GM18508 (cell line): ENCODE data around the gene SPESP1.
"Not testable (repeated sequence)": the region's sequence is repeated elsewhere in the genome, so short reads cannot be mapped to it uniquely, and the experiment has no call there.

Experiments used
- ATAC-seq: cut with Tn5 transposase; IDR thresholded peaks from one replicate; pipeline ENCODE4 v1.9.1; 2021; ENCODE audit warnings: moderate number of reproducible peaks; ENCODE audit not compliant: insufficient read depth, unreplicated experiment

Gene SPESP1

GRCh38 chr15:68958597-68958996 lies 28.3 kb downstream of the SPESP1 start:
- no peak for ATAC-seq

DNA sequence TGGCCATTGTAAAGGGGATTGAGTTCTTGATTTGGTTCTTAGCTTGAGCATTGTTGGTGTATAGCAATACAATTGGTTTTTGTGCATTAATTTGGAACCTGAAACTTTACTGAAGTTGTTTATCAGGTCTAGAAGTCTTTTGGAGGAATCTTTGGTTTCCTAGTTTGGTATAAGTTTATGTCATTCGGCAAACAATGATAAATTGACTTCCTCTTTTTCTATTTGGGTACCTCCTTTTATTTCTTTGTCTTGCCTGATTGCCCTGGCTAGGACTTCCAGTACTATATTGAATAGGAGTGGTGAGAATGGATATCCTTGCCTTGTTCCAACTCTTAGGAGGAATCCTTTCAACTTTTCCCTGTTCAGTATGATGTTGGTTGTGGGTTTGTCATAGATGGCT lies 32.1 kb downstream of the SPESP1 start:
- no peak for ATAC-seq

- not testable (repeated sequence) for ATAC-seq
Measured at GRCh38 chr15:68963719-68964118, 33.4 kb downstream of the SPESP1 start.

- ATAC-seq = no peak
Measured at GRCh38 chr15:68966996-68967395, 36.7 kb downstream of the SPESP1 start.

DNA sequence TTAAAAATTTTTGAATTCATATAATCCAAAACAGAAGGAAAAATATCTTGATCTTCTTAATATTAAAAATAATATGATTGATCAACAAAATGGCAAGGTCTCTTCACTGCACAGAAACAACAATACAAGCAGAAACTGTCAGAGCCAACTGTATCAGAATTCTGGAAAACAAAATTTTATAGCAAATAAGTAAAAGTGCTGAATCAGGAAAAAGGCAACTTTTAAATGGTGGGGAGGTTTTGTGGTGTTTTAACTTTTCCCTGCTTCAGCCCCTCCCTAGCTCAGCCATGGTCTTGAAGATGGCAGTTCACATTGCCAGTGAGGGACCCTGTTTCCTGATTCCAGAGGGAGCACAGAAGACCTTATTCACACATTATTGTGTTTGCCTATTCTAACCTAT lies 37.6 kb downstream of the SPESP1 start:
- ATAC-seq = no peak

DNA sequence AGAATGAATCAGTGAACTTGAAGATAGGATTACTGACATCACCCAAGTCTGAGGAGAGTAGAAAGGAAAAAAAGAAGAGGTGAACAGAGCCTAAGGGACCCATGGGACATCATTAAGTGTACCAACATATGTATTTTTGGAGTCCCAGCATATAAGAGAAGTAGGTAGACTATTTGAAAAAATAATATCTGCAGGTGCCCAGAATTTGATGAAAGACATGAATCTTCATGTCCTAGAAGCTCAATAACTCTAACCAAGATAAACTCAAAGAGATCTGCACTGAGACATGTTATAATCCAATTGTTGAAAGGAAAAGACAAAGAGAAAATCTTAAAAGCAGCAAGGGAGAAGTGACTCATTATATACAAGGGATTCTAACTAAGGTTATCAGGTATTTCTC lies 39.0 kb downstream of the SPESP1 start:
- no peak for ATAC-seq

DNA sequence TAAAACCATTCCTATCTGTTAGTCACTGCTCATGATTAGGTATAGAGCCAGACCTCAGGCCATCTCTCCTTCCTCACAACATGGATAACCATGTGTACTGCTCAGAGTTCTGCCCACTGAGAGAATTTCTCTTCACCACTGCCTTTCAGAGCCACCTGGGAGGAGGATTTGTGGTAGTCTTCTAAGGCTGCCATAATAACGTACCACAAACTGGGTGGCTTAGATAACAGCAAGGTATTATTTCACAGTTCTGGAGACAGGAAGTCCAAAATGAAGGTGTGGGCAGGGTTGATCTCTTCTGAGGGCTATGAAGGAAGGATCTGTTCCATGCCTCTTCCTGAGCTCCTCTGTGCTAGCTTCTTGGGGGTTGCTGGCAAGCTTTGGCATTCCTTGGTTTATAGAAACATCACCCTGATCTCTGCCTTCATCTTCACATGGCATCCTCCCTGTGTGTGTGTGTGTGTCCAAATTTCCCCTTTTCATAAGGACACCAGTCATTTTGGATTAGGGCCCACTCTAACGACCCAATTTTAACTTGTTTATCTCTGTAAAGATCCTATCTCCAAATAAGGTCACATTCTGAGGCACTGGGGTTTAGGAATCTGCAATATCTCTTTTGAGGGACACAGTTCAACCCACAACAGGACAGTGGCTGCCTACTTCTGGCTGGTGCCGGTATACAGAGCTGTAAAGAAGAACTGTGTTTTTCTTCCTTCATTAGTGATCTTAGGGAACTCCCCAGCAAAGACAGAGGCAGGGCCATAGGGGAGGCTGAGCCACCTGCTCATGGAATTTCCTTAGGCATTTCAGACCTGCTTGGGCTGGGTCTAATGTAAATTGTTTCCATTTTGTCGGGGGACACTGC lies 42.1 kb downstream of the SPESP1 start:
- ATAC-seq = no peak

- ATAC-seq = not testable (repeated sequence)
Measured at GRCh38 chr15:68975651-68976160, 45.4 kb downstream of the SPESP1 start.

GRCh38 chr15:68977426-68977825 lies 47.1 kb downstream of the SPESP1 start:
- ATAC-seq = not testable (repeated sequence)

DNA sequence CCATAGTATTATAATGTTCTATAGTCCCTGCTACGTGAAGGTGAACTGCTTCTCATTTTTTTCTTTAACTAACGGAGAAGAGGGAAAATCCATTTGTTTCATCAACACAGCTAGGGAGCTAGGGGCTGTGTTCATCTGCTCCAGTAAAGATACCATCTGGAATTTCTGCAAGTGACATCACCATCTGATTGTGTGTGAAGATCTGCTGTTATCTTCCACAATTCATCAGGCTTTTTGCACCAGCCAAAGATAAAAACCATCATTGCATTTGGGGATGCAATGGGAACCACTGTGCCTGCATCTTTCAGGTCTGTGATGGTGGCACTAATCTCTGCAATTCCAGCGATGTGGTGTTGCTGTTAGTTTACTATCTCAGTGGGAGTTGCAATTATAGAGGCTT lies 48.7 kb downstream of the SPESP1 start:
- ATAC-seq = no peak

DNA sequence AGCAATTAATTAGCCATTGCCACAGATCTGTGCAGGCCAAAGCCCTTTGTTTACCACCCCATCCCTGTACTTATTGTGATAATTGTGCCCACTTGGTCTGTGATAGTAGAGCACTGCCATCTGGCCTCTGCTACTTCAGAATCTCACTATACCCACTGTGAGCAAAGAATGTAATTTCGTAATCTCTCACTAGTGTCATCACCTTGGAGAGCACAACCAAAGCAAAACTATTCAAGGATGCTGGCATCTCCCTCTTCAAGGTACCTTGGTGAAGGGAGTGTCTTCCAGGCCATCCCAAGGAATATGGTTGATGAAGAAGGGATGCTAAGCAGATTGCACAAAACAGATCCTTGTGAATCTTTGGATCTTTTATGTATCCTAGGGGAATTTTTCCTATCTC lies 49.5 kb downstream of the SPESP1 start:
- no peak for ATAC-seq

- ATAC-seq = no peak
Measured at GRCh38 chr15:68980786-68981185, 50.5 kb downstream of the SPESP1 start.

DNA sequence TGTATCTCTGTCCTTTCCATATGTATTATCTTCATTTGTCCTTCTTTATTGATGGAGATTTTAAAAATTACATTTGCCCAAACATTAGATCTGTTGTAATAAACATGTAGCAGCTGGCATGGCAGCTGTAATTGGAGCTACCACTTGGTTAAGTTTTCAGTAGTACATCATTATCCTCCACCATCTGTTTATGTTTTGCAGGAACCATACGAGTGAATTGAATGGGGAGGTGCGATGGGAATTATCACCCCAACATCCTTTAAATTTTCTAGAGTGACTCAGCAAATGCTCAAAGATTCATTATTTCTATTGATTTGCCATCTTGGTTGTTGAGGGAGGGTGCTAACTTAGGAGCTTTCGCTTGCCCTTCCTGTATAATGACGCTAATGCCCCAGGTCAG lies 51.6 kb downstream of the SPESP1 start:
- ATAC-seq = no peak

GRCh38 chr15:68982976-68983563 lies 52.7 kb downstream of the SPESP1 start:
- no peak for ATAC-seq

GRCh38 chr15:68983961-68984481 lies 53.7 kb downstream of the SPESP1 start:
- no peak for ATAC-seq

GRCh38 chr15:68984586-68984985 lies 54.3 kb downstream of the SPESP1 start:
- no peak for ATAC-seq

GRCh38 chr15:68985361-68985891 lies 55.1 kb downstream of the SPESP1 start:
- ATAC-seq = no peak

GRCh38 chr15:68986322-68986721 lies 56.0 kb downstream of the SPESP1 start:
- no peak for ATAC-seq

DNA sequence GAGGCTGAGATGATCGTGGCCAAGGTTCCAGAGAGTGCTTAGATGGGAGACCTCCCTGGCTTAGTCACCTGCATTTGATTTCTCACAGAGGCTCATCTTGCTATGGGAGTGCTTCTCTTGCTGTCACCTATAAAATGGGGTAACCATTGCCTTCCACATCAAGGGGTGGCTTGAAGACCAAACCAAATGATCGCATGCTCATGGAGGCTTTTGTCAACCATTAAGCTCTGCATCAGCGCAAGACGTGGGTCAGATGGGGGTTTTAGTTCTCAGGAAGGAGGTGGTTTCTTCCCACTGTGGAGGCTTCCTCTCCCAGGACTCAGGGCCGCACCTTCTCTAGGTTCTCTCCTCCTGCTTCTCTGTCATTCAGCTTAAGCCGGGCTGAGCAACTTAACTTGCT lies 56.8 kb downstream of the SPESP1 start:
- ATAC-seq = no peak

DNA sequence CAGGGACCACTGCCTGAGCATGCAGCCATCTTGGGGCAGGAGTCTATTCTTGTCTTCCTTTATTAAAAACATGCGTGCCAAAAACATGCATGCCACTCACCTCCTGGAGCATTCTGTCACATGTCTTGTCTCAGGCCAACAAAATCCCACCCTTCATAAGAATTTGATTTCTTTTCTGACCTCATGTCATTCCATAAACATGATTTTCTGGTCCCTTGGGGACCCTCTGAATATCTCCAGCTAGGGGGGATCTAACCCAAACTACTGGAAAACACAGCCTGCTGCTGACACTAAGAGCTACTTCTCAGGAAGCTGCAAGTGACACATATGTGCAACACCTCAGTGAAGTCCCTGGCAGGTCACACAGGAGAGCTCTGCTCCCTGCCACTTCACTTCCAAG lies 57.4 kb downstream of the SPESP1 start:
- no peak for ATAC-seq

GRCh38 chr15:68989541-68990230 lies 59.4 kb downstream of the SPESP1 start:
- ATAC-seq = no peak
